Endothelial cell of umbilical vein (primary cell): ENCODE data around the gene AMFR. TPM values are rescaled to one million over a fixed set of nuclear protein-coding genes. Genes with fewer than 3 reads are reported as not detected.

Experiments used
- BruUV-seq: library from RNA; stranded (reverse); fragments of 400-500 nt; replicated peaks from 2 replicates; lab custom pipeline; 2021; lab: Mats Ljungman, UMichigan
- CTCF ChIA-PET: fragments of 300-600, 350-600 bp; sonication (Branson Sonifier 250); formaldehyde crosslinking; loops from one replicate; lab custom pipeline; 2021; ENCODE audit warnings: antibody characterized with exemption, inconsistent platforms; lab: Charles Lee
- POLR2A ChIA-PET: fragments of 300-600, 350-600 bp; sonication (Branson Sonifier 250); formaldehyde crosslinking; loops from one replicate; lab custom pipeline; 2021; ENCODE audit warnings: antibody characterized with exemption, inconsistent platforms; lab: Charles Lee
- DNase-seq: peaks from one replicate; pipeline ENCODE4 v3.0.0-alpha.2; 2011; ENCODE audit warnings: low read depth, low spot score
- FAIRE-seq: peaks from 2 replicates; lab custom pipeline; 2011; peaks lifted over from hg19 to GRCh38; lab: Jason Lieb, UNC
- H2AFZ ChIP-seq: 2 replicates; pipeline ENCODE4 v1.6.0; 2012; ENCODE audit warnings: low read depth, low read length, control low read depth, inconsistent platforms
- H3K27ac ChIP-seq: 2 replicates; pipeline ENCODE4 v1.5.1; 2011; ENCODE audit warnings: low read depth, mild to moderate bottlenecking, control low read depth, low read length, moderate library complexity; ENCODE audit not compliant: insufficient read depth
- H3K27me3 ChIP-seq, 2 experiments: 2 replicates each; pipeline versions ENCODE4 v1.6.0 to v1.6.1; 2011; ENCODE audit warnings: low read length in 2 of 2, mixed read lengths in 1 of 2; ENCODE audit not compliant: control insufficient read depth in 2 of 2, insufficient read depth in 2 of 2
- H3K36me3 ChIP-seq, 2 experiments: 2 replicates in 1 of 2; 3 replicates in 1 of 2; pipeline ENCODE4 v1.5.1; 2011; ENCODE audit warnings: low read length in 2 of 2, mild to moderate bottlenecking in 1 of 2, moderate library complexity in 1 of 2; ENCODE audit not compliant: control insufficient read depth in 2 of 2, insufficient read depth in 2 of 2; ENCODE audit errors: extremely low read depth in 1 of 2
- H3K4me1 ChIP-seq: 3 replicates; pipeline ENCODE4 v1.5.1; 2011; ENCODE audit warnings: mild to moderate bottlenecking, low read length; ENCODE audit not compliant: control insufficient read depth, insufficient read depth; ENCODE audit errors: extremely low read depth
- H3K4me2 ChIP-seq: 2 replicates; pipeline ENCODE4 v1.6.1; 2011; ENCODE audit warnings: low read length, control low read depth, mixed read lengths; ENCODE audit not compliant: insufficient read depth
- H3K4me3 ChIP-seq, 3 experiments: fragments of 200-600 bp in 1 of 3; sonication (generic), shearing (Covaris generic) in 1 of 3; replicated peaks in 1 of 3; 2 replicates each; pipeline ENCODE4 v1.5.1; 2011 to 2016; ENCODE audit warnings: control low read depth in 3 of 3, low read length in 3 of 3, mild to moderate bottlenecking in 2 of 3, inconsistent platforms in 1 of 3, low read depth in 1 of 3, moderate library complexity in 1 of 3; ENCODE audit not compliant: insufficient read depth in 1 of 3
- H3K79me2 ChIP-seq: 2 replicates; pipeline ENCODE4 v1.6.0; 2012; ENCODE audit warnings: low read length, inconsistent platforms; ENCODE audit not compliant: control insufficient read depth, insufficient read depth
- H3K9ac ChIP-seq: replicated peaks from 2 replicates; pipeline ENCODE3; 2011; ENCODE audit warnings: low read length, control low read depth; ENCODE audit not compliant: insufficient read depth; ENCODE audit errors: extremely low read depth
- H3K9me1 ChIP-seq: replicated peaks from 3 replicates; pipeline ENCODE4 v1.6.0; 2011; ENCODE audit warnings: mild to moderate bottlenecking, low read length; ENCODE audit not compliant: control insufficient read depth, insufficient read depth; ENCODE audit errors: extremely low read depth
- H3K9me3 ChIP-seq: replicated peaks from 2 replicates; pipeline ENCODE4 v1.5.1; 2012; ENCODE audit warnings: low read length, inconsistent platforms; ENCODE audit not compliant: control insufficient read depth, insufficient read depth
- H4K20me1 ChIP-seq: replicated peaks from 2 replicates; pipeline ENCODE3; 2011; ENCODE audit warnings: mild to moderate bottlenecking, low read length; ENCODE audit not compliant: control insufficient read depth, insufficient read depth; ENCODE audit errors: extremely low read depth
- EZH2 ChIP-seq: IDR thresholded peaks from 2 replicates; pipeline ENCODE4 v1.6.1; 2012; ENCODE audit warnings: borderline replicate concordance, low read depth, mild to moderate bottlenecking, moderate library complexity, low read length, inconsistent platforms; ENCODE audit not compliant: severe bottlenecking
- FOS ChIP-seq: IDR thresholded peaks from 2 replicates; pipeline ENCODE4 v1.6.1; 2011; ENCODE audit warnings: mild to moderate bottlenecking, low read length, moderate library complexity, borderline replicate concordance; ENCODE audit not compliant: insufficient read depth
- GATA2 ChIP-seq: IDR thresholded peaks from 2 replicates; pipeline ENCODE4 v1.7.0; 2011; ENCODE audit warnings: low read depth, mild to moderate bottlenecking, moderate library complexity, mixed read lengths, low read length; ENCODE audit not compliant: insufficient read length, insufficient read depth
- JUN ChIP-seq: IDR thresholded peaks from 2 replicates; pipeline ENCODE4 v1.6.1; 2011; ENCODE audit warnings: borderline replicate concordance, low read depth; ENCODE audit not compliant: insufficient read length, insufficient read depth
- MYC ChIP-seq: IDR thresholded peaks from one replicate; pipeline ENCODE4 v1.6.1; 2011; ENCODE audit warnings: mild to moderate bottlenecking, low read depth, low read length
- POLR2A ChIP-seq: IDR thresholded peaks from 2 replicates; pipeline ENCODE4 v1.6.1; 2012; ENCODE audit warnings: low read depth, mild to moderate bottlenecking, control low read depth, low read length
- POLR2AphosphoS5 ChIP-seq: IDR thresholded peaks from 2 replicates; pipeline ENCODE4 v1.6.1; 2012; ENCODE audit warnings: low read depth, mild to moderate bottlenecking, control low read depth, low read length, moderate library complexity; ENCODE audit not compliant: insufficient read depth
- dilution Hi-C: fragments of 300-500 bp; cut with MboI; formaldehyde crosslinking; loops from one replicate; pipeline ENCODE4 v1.15.0; 2019; ENCODE audit warnings: low sequenced_read_pairs; ENCODE audit not compliant: extremely low pct_ligation_motif_present
- intact Hi-C: fragments of 100-400 bp; cut with micrococcal nuclease; formaldehyde crosslinking; loops from one replicate; pipeline ENCODE4 v1.10.0; 2022
- polyA plus RNA-seq, 4 experiments: library from polyadenylated mRNA; depleted of rRNA in 3 of 4; stranded (reverse) in 3 of 4; unstranded in 1 of 4; fragments of >200 nt; gene quantifications; 2 replicates each; pipeline versions ENCODE4 v1.2.1 to v1.2.3, GENCODE V29; 2011 to 2012; ENCODE audit warnings: missing spikeins in 1 of 4
- total RNA-seq: library from RNA; stranded (reverse); gene quantifications from 2 replicates; pipeline ENCODE4 v1.2.3, GENCODE V29; 2021
- TF ChIP-seq, protein P1 (sequence below): IDR thresholded peaks from 2 replicates; pipeline ENCODE4 v1.6.1; 2011; ENCODE audit not compliant: insufficient read depth, insufficient read length
- TF ChIP-seq, protein P2 (sequence below), 2 donors: IDR thresholded peaks; 1 replicate in 1 of 2; 2 replicates in 1 of 2; pipeline ENCODE4 v1.5.1; 2011; ENCODE audit warnings: low read length in 2 of 2, mild to moderate bottlenecking in 2 of 2, moderate library complexity in 2 of 2, control low read depth in 1 of 2, inconsistent platforms in 1 of 2, low read depth in 1 of 2; ENCODE audit not compliant: insufficient read depth in 1 of 2; ENCODE audit errors: extremely low read depth in 1 of 2

The AMFR gene
- total and polyA plus RNA-seq, 2 donors (not counting 3 experiments of a cell fraction or from before 2014, with no cell fraction given), result 66.5 to 71.7 TPM

DNA sequence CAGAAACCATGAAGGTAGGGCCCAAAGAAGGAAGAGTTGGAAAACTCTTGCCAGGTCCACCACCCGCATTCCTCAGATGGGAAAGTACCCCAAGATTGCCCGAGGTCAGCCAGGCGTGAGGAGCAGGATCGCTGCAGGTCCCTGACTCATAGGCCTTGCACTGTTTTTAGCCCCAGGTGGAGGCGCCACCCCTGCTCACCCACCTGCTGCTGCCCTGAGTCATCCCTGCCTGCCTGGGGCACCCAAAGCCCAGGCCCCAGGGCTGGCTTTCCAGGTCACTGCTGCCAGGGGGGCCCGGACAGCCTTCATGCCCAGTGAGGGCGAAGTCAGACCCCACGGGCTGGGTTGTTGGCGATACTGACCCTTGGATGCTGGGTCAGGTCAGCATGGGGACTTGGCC, 100.9 kb downstream of the AMFR start:
- H4K20me1 ChIP-seq, result no peaks in the 10 kb centered on the region
- H3K9me3 ChIP-seq, result no peaks in the 10 kb centered on the region
- DNase-seq, result no peak
- H3K27me3 ChIP-seq, result peaks cover 0 to 2% of the 10 kb centered on the region in 2 experiments
- dilution Hi-C loops (no loop called here), intact Hi-C loops (no loop called here)
- no peaks in the 10 kb centered on the region for H3K9me1 ChIP-seq
- CTCF ChIA-PET, result interaction anchor here (2.0 kb wide), 1 partner anchor 32 kb away, joined by 10 read pairs; no protein-coding TSS in a partner anchor
- no peak for TF ChIP-seq MYC
- no peak for TF ChIP-seq GATA2
- TF ChIP-seq POLR2A, result no peak
- TF ChIP-seq EZH2, result no peak
- TF ChIP-seq FOS, result no peak
- TF ChIP-seq JUN, result no peak
- TF ChIP-seq, protein P1, sequence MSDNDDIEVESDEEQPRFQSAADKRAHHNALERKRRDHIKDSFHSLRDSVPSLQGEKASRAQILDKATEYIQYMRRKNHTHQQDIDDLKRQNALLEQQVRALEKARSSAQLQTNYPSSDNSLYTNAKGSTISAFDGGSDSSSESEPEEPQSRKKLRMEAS, result no peak
- TF ChIP-seq POLR2AphosphoS5, result no peak
- TF ChIP-seq, protein P2, sequence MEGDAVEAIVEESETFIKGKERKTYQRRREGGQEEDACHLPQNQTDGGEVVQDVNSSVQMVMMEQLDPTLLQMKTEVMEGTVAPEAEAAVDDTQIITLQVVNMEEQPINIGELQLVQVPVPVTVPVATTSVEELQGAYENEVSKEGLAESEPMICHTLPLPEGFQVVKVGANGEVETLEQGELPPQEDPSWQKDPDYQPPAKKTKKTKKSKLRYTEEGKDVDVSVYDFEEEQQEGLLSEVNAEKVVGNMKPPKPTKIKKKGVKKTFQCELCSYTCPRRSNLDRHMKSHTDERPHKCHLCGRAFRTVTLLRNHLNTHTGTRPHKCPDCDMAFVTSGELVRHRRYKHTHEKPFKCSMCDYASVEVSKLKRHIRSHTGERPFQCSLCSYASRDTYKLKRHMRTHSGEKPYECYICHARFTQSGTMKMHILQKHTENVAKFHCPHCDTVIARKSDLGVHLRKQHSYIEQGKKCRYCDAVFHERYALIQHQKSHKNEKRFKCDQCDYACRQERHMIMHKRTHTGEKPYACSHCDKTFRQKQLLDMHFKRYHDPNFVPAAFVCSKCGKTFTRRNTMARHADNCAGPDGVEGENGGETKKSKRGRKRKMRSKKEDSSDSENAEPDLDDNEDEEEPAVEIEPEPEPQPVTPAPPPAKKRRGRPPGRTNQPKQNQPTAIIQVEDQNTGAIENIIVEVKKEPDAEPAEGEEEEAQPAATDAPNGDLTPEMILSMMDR (IDR thresholded peaks at IDR 0.05; ENCODE audit: extremely low read depth in 1 of 2, insufficient read depth in 1 of 2, low read depth in 1 of 2, low read length in 2 of 2), result no peak
- H3K79me2 ChIP-seq, result no peaks in the 10 kb centered on the region
- no peak overlapping the region for H3K9ac ChIP-seq
- POLR2A ChIA-PET, result no interaction called here
- H3K4me3 ChIP-seq, result no peak overlapping the region
- no peaks in the 10 kb centered on the region for H3K36me3 ChIP-seq
- H3K4me2 ChIP-seq, result no peak overlapping the region
- no peaks in the 10 kb centered on the region for H3K4me1 ChIP-seq
- BruUV-seq, result no TSS peak
- H2AFZ ChIP-seq, result no peak overlapping the region
- FAIRE-seq, result no peak
- H3K27ac ChIP-seq, result no peak overlapping the region
